ENCODE results near the gene TULP4.
"Not testable (repeated sequence)": the region's sequence is repeated elsewhere in the genome, so short reads cannot be mapped to it uniquely, and the experiment has no call there.

The TULP4 gene

DNA sequence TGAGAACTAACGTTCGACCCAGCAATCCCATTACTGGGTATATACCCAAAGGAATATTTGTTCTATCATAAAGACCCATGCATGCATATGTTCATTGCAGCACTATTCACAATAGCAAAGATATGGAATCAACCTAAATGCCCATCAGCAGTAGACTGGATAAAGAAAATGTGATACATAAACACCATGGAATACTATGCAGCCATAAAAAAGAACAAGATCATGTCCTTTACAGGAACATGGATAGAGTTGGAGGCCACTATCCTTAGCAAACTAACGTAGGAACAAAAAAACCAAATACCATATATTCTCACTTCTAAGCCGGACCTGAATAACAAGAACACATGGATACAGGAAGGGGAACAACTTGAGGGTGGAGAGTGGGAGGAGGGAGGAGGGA lies 165.5 kb downstream of the TULP4 start:
- DNase-seq: not testable (repeated sequence)

DNA sequence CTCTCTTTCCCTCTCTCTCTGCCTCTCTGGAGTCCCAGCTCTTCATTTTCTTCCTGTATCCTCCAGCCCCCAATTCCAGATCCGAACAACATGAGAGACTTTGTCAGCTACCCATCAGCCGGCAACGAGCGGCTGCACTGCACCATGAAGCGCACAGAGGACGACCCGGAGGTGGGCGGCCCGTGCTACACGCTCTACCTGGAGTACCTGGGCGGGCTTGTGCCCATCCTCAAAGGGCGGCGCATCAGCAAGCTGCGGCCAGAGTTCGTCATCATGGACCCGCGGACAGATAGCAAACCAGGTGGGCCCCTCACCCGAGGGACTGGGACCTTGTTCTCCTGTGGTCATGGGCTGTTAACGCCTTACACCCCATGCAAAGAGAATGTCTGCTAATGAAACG lies 168.7 kb downstream of the TULP4 start:
- DNase-seq: no peak

DNA sequence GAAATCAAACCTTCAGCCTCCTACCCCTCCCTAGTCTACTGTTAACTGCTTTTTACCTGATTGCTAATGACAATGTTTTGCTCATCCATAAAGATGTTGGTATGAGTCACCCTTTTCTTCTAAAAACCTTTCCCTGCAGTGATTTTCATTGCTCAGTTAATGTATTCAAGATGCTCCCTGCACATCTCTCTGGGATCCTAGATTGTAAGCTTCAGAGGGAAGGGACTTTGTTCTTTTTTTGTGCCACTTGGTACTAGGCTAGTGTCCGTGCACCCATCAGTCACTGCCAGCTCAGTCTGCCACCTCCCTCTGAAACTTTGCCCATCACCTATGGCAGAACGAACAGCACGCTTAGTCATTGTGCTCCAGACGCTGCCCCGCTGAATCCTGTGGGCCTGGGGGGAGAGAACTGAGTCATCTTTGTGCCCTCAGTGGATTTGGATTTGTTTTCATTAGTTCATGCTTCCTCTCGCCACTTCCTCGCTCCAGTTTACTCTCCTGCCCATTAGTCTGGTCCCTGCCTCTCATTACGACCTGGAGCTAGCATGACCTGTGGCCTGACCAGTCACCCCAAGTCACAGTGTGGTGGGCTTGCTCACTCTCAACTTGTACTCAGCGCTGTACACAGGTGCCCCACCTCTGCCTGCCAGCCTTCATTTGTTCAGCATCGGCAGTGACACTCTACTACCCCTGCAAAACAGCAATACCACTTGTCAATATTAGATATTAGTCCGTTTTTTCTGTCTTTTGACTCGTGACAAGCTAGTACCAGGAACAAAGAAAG lies 169.6 kb downstream of the TULP4 start:
- no peak for DNase-seq

- DNase-seq: no peak
These were observed 173.2 kb downstream of the TULP4 start for GRCh38 chr6:158485431-158485830.

DNA sequence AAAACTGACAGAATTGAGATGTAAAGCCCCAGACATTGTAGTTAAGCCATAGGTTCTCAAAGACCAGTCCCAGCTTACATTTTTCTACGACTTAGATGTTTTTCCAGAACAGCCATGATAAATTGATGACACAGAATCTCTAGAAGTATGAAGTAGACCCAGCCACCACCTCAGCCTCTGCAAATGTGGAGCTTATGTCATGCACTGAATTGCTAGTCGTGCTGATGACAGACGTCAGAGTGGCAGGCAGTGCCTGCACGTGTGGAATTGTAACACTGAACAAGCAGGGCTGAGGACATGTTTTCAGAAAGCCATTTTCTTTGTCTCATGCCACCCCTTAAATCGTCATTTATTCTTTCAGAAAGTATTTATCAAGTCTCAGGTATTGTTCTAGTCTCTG lies 175.2 kb downstream of the TULP4 start:
- DNase-seq: no peak

- no peak for DNase-seq
These were observed 175.8 kb downstream of the TULP4 start for GRCh38 chr6:158488065-158488464.

- DNase-seq: no peak
These were observed 177.2 kb downstream of the TULP4 start for GRCh38 chr6:158489441-158489840.

- no peak for DNase-seq
These were observed 180.6 kb downstream of the TULP4 start for GRCh38 chr6:158492881-158493280.

DNA sequence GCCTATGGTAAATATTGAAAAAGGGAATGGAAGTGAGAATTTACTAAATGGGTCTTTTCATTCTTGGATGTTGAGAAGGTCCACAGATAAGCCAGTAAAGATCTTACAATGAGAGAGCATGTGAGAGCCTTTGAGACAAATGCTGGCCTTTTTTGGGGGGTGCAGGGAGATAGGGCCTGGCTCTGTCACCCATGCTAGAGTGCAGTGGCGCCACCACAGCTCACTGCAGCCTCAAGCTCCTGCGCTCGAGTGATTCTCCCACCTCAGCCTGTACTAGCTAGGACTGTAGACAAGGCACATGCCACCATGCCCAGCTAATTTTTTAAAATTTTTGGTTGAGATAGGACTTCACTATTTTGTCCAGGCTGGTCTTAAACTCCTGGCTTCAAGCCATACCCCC lies 184.4 kb downstream of the TULP4 start:
- DNase-seq: peak; percentile 21

- DNase-seq: no peak
These were observed 185.4 kb downstream of the TULP4 start for GRCh38 chr6:158497620-158498019.

DNA sequence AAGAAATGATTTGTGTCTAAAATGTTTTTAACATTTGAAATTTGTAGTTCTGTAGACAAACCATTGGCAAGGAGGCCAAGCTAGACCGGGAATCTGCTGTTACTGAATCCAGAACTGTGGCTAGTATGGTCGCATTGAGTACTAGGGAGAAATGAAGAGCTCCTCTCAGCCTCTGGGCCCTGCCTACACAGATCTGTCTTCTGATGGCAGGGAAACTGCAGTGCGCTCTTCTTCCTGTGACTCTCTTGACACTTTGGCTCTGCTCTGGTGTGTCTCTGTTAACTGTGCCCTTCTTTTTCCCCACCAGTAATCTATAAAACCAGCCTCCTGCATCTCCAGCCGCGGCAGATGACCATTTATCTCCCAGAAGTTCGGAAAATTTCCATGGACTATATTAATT lies 186.1 kb downstream of the TULP4 start:
- DNase-seq: no peak

DNA sequence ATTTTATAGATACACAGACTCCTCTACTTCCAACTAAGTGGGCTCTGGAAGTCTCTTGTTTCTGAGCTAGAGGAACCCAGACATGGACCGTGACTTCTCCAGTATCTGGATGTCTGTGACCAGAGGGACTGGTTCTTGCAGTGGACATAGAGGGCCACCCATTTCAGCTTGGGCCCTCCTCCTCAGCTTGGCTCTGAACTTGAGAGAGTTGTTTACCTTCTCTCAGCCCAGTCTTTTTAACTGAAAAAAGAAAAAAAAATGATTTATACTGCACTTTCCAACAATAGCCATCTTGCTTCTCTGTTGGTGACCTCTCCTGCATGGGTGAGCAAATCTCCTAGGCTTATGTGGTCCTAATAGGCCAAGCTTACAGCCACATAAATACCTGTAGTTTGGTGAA lies 187.3 kb downstream of the TULP4 start:
- no peak for DNase-seq

DNA sequence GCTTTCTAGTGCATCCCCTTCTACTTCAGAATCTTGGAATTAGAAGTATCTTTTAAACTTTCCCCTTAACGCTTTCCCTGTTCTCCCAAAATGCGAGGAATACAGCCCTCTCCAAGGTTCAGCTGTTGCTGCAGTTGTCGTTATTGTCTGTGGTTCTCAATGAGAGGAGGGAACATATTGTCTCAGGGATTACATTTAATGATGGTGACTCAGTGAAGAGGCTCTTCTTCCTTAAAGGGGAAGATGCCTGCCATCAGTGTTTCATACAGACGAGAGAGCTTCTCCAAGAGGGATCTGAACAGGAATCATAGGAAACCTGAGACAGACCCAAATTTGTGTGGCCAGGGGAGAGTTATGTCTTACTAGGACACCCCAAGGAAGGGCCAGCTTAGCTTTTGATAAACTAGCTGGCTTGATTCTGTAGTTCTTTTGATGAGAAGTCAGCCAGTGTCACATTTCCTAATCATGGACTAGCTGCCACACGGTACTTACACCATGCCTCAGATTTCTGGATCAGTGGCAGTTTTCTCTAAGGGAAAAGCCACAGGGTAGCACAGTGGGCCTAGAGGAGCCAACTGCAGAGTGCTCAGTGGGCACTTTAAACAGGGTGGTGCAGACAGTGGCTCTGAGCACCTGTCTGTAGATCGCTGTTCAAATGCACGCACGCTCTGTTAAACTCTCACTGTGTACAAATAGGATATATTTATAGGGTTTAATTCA lies 187.9 kb downstream of the TULP4 start:
- DNase-seq: no peak

DNA sequence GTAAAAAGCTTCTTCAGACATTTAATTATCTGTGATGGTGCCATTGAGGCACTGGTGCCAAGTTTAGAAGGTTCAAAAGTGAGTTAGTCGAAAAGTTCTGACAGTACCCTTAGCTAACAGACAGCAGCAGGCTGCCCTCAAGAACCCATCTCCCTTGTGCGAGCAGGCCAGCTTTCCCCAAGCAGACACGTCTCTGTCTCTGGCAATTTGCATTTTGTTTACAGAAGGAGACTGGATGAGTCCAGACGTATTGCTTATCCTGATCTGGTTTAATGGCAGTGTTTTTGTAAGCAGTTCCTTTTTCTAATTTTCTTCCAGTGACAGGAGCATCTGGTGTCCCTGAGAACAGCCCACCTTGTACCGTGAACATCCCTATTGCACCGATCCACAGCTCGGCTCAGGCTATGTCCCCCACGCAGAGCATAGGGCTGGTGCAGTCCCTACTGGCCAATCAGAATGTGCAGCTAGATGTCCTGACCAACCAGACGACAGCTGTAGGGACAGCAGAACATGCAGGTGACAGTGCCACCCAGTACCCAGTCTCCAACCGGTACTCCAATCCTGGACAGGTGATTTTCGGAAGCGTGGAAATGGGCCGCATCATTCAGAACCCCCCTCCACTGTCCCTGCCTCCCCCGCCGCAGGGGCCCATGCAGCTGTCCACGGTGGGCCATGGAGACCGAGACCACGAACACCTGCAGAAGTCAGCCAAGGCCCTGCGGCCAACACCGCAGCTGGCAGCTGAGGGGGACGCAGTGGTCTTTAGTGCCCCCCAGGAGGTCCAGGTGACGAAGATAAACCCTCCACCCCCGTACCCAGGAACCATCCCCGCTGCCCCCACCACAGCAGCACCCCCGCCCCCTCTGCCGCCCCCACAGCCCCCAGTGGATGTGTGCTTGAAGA lies 189.3 kb downstream of the TULP4 start:
- no peak for DNase-seq

DNA sequence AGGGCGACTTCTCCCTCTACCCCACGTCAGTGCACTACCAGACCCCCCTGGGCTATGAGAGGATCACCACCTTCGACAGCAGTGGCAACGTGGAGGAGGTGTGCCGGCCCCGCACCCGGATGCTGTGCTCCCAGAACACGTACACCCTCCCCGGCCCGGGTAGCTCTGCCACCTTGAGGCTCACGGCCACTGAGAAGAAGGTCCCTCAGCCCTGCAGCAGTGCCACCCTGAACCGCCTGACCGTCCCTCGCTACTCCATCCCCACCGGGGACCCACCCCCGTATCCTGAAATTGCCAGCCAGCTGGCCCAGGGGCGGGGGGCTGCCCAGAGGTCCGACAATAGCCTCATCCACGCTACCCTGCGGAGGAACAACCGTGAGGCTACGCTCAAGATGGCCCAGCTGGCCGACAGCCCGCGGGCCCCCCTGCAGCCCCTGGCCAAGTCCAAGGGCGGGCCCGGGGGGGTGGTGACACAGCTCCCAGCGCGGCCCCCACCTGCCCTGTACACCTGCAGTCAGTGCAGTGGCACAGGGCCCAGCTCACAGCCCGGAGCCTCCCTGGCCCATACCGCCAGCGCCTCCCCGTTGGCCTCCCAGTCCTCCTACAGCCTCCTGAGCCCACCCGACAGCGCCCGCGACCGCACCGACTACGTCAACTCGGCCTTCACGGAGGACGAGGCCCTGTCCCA lies 190.1 kb downstream of the TULP4 start:
- no peak for DNase-seq

- no peak for DNase-seq
These were observed 191.0 kb downstream of the TULP4 start for GRCh38 chr6:158503222-158503621.

DNA sequence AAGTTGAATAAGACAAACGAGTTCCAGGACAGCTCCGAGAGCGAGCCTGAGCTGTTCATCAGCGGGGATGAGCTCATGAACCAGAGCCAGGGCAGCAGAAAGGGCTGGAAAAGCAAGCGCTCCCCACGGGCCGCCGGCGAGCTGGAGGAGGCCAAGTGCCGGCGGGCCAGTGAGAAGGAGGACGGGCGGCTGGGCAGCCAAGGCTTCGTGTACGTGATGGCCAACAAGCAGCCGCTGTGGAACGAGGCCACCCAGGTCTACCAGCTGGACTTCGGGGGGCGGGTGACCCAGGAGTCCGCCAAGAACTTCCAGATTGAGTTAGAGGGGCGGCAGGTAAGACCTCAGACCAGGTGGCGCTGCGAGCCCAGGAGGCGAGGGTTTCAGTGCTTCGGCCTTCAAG lies 191.6 kb downstream of the TULP4 start:
- DNase-seq: no peak

GRCh38 chr6:158505194-158505593 lies 192.9 kb downstream of the TULP4 start:
- no peak for DNase-seq

DNA sequence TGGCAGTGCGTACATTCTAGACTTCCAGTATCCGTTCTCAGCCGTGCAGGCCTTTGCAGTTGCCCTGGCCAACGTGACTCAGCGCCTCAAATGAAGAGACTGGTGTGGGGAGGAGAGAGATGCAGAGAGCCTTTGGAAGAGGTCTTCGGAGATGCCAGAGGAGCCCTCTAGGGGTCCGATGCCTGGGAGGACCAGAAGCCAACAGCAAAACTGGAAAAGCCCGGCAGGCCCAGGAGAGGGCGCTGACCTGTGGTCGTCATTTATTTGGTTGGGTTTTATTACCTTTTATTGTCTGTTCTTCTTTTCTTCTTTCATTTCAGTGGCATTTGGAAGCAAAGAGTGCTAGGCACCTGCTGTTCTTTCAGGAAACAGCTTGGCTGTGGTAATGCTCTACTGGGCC lies 194.3 kb downstream of the TULP4 start:
- DNase-seq: no peak

DNA sequence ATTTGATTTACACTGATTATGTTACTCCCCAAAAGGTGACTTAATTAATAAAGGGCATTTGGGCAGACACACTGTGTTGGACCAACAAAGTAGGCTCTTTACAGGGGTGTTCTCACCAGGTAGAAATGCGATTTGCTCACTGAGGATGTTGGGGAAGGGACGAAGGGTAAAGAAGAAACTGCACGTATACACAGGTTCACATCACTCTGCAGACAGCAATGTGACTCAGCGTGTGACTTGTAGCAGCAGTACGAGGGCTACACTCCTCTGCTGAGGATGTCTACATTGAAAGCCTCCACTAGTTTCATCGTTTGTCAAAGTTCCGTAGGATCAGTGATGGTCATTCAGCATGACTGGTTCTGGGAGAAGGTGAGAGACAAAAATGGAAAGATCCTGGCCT lies 194.9 kb downstream of the TULP4 start:
- DNase-seq: no peak

GRCh38 chr6:158508450-158508849 lies 196.2 kb downstream of the TULP4 start:
- no peak for DNase-seq

DNA sequence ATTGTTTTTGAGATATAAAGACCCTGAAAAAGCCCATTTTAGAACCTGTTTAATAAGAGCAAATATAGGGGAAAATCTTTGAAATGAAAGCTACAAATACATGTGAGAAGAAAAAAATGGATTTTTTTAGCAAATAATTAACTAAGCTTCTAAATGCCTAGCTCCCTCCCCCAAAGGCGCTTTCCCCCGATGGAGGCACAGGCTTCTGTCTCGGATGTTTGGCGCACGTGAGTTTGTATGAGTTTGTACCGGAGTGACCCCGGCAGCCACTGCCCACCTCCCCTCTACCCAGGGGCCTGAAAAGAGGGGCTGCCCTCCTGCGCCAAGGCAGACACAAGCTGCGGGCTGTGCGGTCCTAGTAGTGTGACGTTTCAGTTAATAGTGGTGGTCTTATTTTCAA lies 197.2 kb downstream of the TULP4 start:
- no peak for DNase-seq

GRCh38 chr6:158512809-158513208 lies 200.5 kb downstream of the TULP4 start:
- no peak for DNase-seq
